Body of pancreas (tissue), 4 donors: ENCODE results near the gene SP100. TPM values are rescaled to one million over a fixed set of nuclear protein-coding genes. Genes with fewer than 3 reads are reported as not detected.
"Not testable (repeated sequence)": the region's sequence is repeated elsewhere in the genome, so short reads cannot be mapped to it uniquely, and the experiment has no call there.

Experiments
- ATAC-seq: fragments of 150-250 bp; one replicate; pipeline ENCODE4 v1.9.1; 2016
- DNase-seq, 4 donors: peaks; one replicate each; pipeline ENCODE4 v3.0.0-alpha.2; 2019
- H3K27ac ChIP-seq, 4 donors: fragments of 200-600 bp; sonication (generic); 1 replicate in 3 of 4; 2 replicates in 1 of 4; pipeline versions ENCODE4 v1.5.1 to v1.6.1; 2016 to 2019; ENCODE audit warnings: mild to moderate bottlenecking in 1 of 4, mixed read lengths in 1 of 4, moderate library complexity in 1 of 4
- H3K27me3 ChIP-seq, 2 donors: fragments of 200-600 bp; sonication (generic); one replicate each; pipeline ENCODE4 v1.6.0; 2016; ENCODE audit warnings: mild to moderate bottlenecking in 1 of 2
- H3K36me3 ChIP-seq, 2 donors: fragments of 200-600 bp; sonication (generic); replicated peaks in 1 of 2; 2 replicates each; pipeline ENCODE4 v1.5.1; 2016; ENCODE audit warnings: low read depth in 2 of 2; ENCODE audit not compliant: insufficient read depth in 1 of 2
- H3K4me1 ChIP-seq: fragments of 200-600 bp; sonication (generic); one replicate; pipeline ENCODE4 v1.6.0; 2016
- H3K4me3 ChIP-seq, 2 donors: fragments of 200-600 bp; sonication (generic); 1 replicate in 1 of 2; 2 replicates in 1 of 2; pipeline ENCODE4 v1.5.1; 2016 to 2019
- H3K9me3 ChIP-seq, 3 donors: fragments of 200-600 bp; sonication (generic); 1 replicate in 2 of 3; 2 replicates in 1 of 3; pipeline ENCODE4 v1.5.1; 2016
- POLR2A ChIP-seq, 3 donors: fragments of 450-650 bp; IDR thresholded peaks; one replicate each; pipeline ENCODE4 v1.6.1; 2016; ENCODE audit warnings: antibody characterized with exemption in 3 of 3, mild to moderate bottlenecking in 2 of 3
- WGBS, 2 donors: methylation state at CpG; one replicate each; pipeline ENCODE4 v1.1.5; 2017; 5-methylcytosine and 5-hydroxymethylcytosine counted together
- intact Hi-C: fragments of 100-400 bp; cut with DNase I; formaldehyde crosslinking; loops from one replicate; pipeline ENCODE4 v1.15.1; 2023
- total RNA-seq, 2 donors: library from RNA; depleted of rRNA; stranded (reverse); fragments of >200 nt; gene quantifications; one replicate each; pipeline ENCODE4 v1.1.0, GENCODE V29; 2016
- TF ChIP-seq, protein P1 (sequence below), 7 experiments: fragments of 450-650 bp in 4 of 7; fragments of 200-600 bp in 3 of 7; sonication (generic) in 3 of 7; IDR thresholded peaks; one replicate each; pipeline ENCODE4 v1.5.1; 2016 to 2019; ENCODE audit warnings: antibody characterized with exemption in 7 of 7

The SP100 gene
- total RNA-seq, 2 donors from 2014 or later, result 71.9 to 73.2 TPM

DNA sequence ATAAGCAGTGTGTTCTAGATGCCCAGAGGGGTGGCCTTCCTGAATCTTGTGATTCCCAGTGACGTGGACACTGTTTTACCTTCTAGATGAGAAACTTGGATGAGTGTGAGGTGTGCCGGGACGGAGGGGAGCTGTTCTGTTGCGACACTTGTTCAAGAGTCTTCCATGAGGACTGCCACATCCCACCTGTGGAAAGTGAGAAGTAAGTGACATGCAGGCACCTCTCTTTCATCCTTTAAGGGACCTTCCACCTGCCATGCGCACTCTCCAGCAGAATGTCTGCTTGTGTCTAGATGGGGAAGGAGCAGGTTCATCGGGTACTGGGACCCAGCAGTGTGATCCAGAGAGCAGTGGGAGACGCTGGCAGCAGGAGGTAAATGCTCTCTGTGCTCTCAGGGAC lies 16.0 kb upstream of the SP100 start:
- DNase-seq (no peak), ATAC-seq (no peak)
- WGBS, 2 donors, result 75 to 86% methylated on average over 7 of the region's 7 CpGs
- H3K9me3 ChIP-seq, result no peaks in the 10 kb centered on the region
- H3K27me3 ChIP-seq, result no peaks in the 10 kb centered on the region
- peaks cover 0 to 3% of the 10 kb centered on the region in 2 donors for H3K36me3 ChIP-seq
- no peaks in the 10 kb centered on the region for H3K4me1 ChIP-seq
- H3K4me3 ChIP-seq, result no peak overlapping the region
- TF ChIP-seq, protein P1, sequence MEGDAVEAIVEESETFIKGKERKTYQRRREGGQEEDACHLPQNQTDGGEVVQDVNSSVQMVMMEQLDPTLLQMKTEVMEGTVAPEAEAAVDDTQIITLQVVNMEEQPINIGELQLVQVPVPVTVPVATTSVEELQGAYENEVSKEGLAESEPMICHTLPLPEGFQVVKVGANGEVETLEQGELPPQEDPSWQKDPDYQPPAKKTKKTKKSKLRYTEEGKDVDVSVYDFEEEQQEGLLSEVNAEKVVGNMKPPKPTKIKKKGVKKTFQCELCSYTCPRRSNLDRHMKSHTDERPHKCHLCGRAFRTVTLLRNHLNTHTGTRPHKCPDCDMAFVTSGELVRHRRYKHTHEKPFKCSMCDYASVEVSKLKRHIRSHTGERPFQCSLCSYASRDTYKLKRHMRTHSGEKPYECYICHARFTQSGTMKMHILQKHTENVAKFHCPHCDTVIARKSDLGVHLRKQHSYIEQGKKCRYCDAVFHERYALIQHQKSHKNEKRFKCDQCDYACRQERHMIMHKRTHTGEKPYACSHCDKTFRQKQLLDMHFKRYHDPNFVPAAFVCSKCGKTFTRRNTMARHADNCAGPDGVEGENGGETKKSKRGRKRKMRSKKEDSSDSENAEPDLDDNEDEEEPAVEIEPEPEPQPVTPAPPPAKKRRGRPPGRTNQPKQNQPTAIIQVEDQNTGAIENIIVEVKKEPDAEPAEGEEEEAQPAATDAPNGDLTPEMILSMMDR (IDR thresholded peaks at IDR 0.05), result no peak
- no peak for TF ChIP-seq POLR2A (IDR thresholded peaks at IDR 0.05)
- intact Hi-C loops, result no loop called here
- H3K27ac ChIP-seq, result no peak overlapping the region

DNA sequence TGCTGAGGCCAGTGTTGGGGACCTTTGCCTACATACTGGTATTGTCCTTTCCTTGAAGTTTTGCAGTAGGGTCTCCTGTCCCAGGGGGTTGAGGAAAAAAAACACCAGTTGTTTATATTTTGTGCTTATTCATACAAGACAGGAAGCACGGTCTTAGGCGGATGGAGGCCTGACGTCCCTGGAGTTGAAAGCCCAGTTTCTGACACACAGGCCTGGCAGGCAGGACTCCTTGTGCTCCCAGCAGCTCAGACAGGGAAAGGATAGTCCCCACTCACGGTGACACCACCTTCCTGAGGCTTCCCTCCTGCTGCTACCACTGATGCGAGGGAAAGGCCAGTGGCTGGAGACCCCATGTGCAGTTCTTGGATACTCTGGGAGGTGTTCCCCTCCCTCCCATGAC lies 15.5 kb upstream of the SP100 start:
- no peak for TF ChIP-seq POLR2A (IDR thresholded peaks at IDR 0.05)
- TF ChIP-seq, protein P1 (IDR thresholded peaks at IDR 0.05), result no peak
- WGBS, 2 donors, result 60 to 70% methylated on average over 4 to 5 of the region's 5 CpGs
- Histone ChIP-seq H3K36me3 (peaks cover 0 to 3% of the 10 kb centered on the region in 2 donors), H3K27me3 (no peaks in the 10 kb centered on the region), H3K27ac (no peak overlapping the region), H3K4me3 (no peak overlapping the region), H3K4me1 (no peaks in the 10 kb centered on the region), H3K9me3 (no peaks in the 10 kb centered on the region)
- DNase-seq, result no peak
- intact Hi-C loops, result no loop called here
- ATAC-seq, result no peak

DNA sequence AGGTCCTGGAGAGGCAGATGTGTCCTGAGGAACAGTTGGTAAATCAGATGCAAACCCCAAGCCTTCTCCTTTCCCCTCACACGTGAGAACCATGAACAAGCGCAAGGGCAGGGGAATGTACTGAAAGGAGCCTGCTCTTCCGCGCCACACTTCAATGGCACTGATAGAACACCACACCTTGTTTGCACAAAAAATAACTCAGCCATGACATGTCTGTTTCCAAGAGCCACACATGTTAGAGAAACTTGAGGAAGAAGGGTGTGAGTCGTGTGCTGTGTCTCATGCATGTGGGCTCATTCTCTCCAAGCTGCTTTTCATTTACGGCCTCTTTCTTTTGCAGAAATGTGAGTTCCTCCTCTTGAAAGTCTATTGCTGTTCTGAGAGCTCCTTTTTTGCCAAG lies 15.0 kb upstream of the SP100 start:
- 80 to 85% methylated on average over 2 of the region's 6 CpGs for WGBS, 2 donors
- intact Hi-C loops, H3K4me3 ChIP-seq, H3K27ac ChIP-seq, H3K36me3 ChIP-seq, DNase-seq, H3K9me3 ChIP-seq, ATAC-seq, H3K27me3 ChIP-seq, H3K4me1 ChIP-seq: not testable (repeated sequence)

DNA sequence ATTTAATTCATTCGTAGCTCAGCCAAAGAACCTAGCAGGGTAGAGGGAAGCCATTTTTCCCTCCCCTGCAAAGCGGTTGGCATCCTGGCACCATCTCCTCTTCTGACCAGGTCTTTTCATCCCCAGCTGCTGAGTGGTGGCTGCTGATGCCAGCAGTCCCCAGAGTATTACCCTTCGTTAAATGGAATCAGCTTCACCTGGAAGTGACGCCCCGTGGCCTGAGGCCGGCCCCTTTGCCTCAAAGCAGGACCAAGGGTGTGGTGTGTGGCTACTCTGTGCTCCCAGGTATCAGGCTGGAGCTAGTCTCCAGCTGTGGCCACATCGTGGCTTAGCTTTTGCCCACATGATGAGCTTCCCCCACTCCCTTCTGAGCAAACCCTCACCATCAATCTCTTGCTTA lies 12.3 kb upstream of the SP100 start:
- DNase-seq (no peak), ATAC-seq (no peak)
- no peaks in the 10 kb centered on the region for H3K9me3 ChIP-seq
- 87 to 96% methylated on average over 7 of the region's 7 CpGs for WGBS, 2 donors
- H3K36me3 ChIP-seq, result peaks cover 0 to 3% of the 10 kb centered on the region in 2 donors
- H3K27me3 ChIP-seq, result no peaks in the 10 kb centered on the region
- TF ChIP-seq, protein P1 (IDR thresholded peaks at IDR 0.05), result no peak
- TF ChIP-seq POLR2A (IDR thresholded peaks at IDR 0.05), result no peak
- intact Hi-C loops, result no loop called here
- H3K4me1 ChIP-seq, result no peaks in the 10 kb centered on the region
- no peak overlapping the region for H3K27ac ChIP-seq
- no peak overlapping the region for H3K4me3 ChIP-seq

GRCh38 chr2:230405824-230406223 lies 10.2 kb upstream of the SP100 start:
- Histone ChIP-seq H3K4me3 (no peak overlapping the region), H3K27ac (no peak overlapping the region), H3K4me1 (peaks cover 3% of the 10 kb centered on the region), H3K36me3 (peaks cover 0 to 3% of the 10 kb centered on the region in 2 donors), H3K27me3 (no peaks in the 10 kb centered on the region), H3K9me3 (no peaks in the 10 kb centered on the region)
- 81 to 93% methylated on average over 3 of the region's 3 CpGs for WGBS, 2 donors
- intact Hi-C loops, result no loop called here
- DNase-seq (no peak), ATAC-seq (no peak)
- TF ChIP-seq, protein P1 (IDR thresholded peaks at IDR 0.05), result no peak
- TF ChIP-seq POLR2A (IDR thresholded peaks at IDR 0.05), result no peak
